ENCODE results near the gene ACAP1. TPM values are rescaled to one million over a fixed set of nuclear protein-coding genes. Genes with fewer than 3 reads are reported as not detected.

ACAP1 gene
- total RNA-seq, 1 experiment from 2014 or later: 58.6 TPM

DNA sequence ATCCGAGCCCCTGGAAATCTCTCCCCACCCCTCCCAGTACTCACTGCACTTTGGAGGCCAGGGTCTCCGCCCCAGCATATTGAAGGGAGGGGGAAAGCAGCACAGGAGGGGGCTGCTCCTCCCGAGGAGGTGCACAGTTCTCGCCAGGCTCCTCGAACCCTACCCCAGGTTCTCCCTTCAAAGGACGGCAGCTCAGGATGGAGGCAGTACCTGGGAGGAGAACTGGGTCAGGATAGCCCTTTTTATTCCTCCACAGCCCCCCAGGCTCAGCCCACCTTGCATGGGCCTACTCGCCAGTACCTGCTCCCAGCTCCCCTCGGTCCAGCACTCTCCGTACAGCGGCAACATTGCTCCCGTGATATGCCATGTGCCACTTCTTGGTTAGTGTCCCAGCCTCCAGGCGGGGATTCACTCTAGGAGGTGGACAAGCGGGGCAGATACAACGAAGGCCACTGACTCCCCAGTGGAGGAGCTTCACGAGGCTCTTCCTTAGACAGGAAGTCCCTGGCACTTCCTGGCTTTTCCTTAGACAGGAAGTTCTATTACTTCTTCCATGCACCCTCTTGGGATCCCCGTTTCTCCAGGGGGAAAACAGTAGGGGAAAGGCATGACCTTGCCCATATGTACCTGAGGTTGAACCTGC lies 19.0 kb upstream of the ACAP1 start:
- POLR2A ChIA-PET: interaction anchor here (1.1 kb wide), 1 partner anchor 37 kb away, joined by 4 read pairs; no protein-coding TSS in a partner anchor
- H3K4me3 Mint-ChIP-seq: no peak overlapping the region
- no peaks in the 10 kb centered on the region for H3K27me3 Mint-ChIP-seq (ENCODE audit: low read depth)
- CTCF ChIA-PET: no interaction called here
- no peak for ATAC-seq
- no peaks in the 10 kb centered on the region for H3K9me3 Mint-ChIP-seq
- no peak for TF ChIP-seq HMGA2 (CRISPR knock-in tag; IDR thresholded peaks at IDR 0.05)
- TF ChIP-seq USF2 (CRISPR knock-in tag; IDR thresholded peaks at IDR 0.05): no peak
- TF ChIP-seq IRF1 (CRISPR knock-in tag; IDR thresholded peaks at IDR 0.05): no peak
- no peak for TF ChIP-seq GRHL2 (CRISPR knock-in tag; IDR thresholded peaks at IDR 0.05; ENCODE audit: insufficient replicate concordance, severe bottlenecking)
- TF ChIP-seq NFE2L1 (CRISPR knock-in tag; IDR thresholded peaks at IDR 0.05): no peak
- no peak for TF ChIP-seq MAX (CRISPR knock-in tag; IDR thresholded peaks at IDR 0.05)
- no peak for TF ChIP-seq TP53 (CRISPR knock-in tag; IDR thresholded peaks at IDR 0.05)
- no peak for TF ChIP-seq RORB (CRISPR knock-in tag; IDR thresholded peaks at IDR 0.05)
- no peak for TF ChIP-seq OVOL2 (CRISPR knock-in tag; IDR thresholded peaks at IDR 0.05; ENCODE audit: borderline replicate concordance)
- TF ChIP-seq ETV6 (CRISPR knock-in tag; IDR thresholded peaks at IDR 0.05): no peak
- no peak for TF ChIP-seq JAZF1 (CRISPR knock-in tag; IDR thresholded peaks at IDR 0.05)
- TF ChIP-seq SP1 (CRISPR knock-in tag; conservative IDR thresholded peaks at IDR 0.05): no peak
- TF ChIP-seq GABPB1 (CRISPR knock-in tag; IDR thresholded peaks at IDR 0.05): no peak
- TF ChIP-seq, protein P1, sequence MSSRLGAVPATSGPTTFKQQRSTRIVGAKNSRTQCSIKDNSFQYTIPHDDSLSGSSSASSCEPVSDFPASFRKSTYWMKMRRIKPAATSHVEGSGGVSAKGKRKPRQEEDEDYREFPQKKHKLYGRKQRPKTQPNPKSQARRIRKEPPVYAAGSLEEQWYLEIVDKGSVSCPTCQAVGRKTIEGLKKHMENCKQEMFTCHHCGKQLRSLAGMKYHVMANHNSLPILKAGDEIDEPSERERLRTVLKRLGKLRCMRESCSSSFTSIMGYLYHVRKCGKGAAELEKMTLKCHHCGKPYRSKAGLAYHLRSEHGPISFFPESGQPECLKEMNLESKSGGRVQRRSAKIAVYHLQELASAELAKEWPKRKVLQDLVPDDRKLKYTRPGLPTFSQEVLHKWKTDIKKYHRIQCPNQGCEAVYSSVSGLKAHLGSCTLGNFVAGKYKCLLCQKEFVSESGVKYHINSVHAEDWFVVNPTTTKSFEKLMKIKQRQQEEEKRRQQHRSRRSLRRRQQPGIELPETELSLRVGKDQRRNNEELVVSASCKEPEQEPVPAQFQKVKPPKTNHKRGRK (CRISPR knock-in tag; IDR thresholded peaks at IDR 0.05; ENCODE audit: borderline replicate concordance): no peak
- no peak for TF ChIP-seq SMAD3 (CRISPR knock-in tag; IDR thresholded peaks at IDR 0.05; ENCODE audit: borderline replicate concordance)
- TF ChIP-seq AFF4 (CRISPR knock-in tag; IDR thresholded peaks at IDR 0.05; ENCODE audit: borderline replicate concordance): no peak
- no peak for TF ChIP-seq MLX (CRISPR knock-in tag; IDR thresholded peaks at IDR 0.05)
- no peak for DNase-seq (ENCODE audit: low spot score)
- H3K4me1 Mint-ChIP-seq: peaks cover 16% of the 10 kb centered on the region
- peaks cover 47% of the 10 kb centered on the region for H3K36me3 Mint-ChIP-seq
- H3K27ac Mint-ChIP-seq: no peak overlapping the region; the same call in 1 of the 2 replicates
